HG02970 (cell line): ENCODE measurements around the gene MGAT5B.

Experiments
- ATAC-seq: cut with Tn5 transposase; IDR thresholded peaks from one replicate; pipeline ENCODE4 v1.9.1; 2021; ENCODE audit warnings: mild to moderate bottlenecking, moderate library complexity, moderate number of reproducible peaks; ENCODE audit not compliant: unreplicated experiment, low FRiP score

MGAT5B gene

GRCh38 chr17:76996741-76997694, 128.8 kb downstream of the MGAT5B start:
- ATAC-seq, result no peak

GRCh38 chr17:76997981-76998531, 129.9 kb downstream of the MGAT5B start:
- ATAC-seq, result peak; percentile 54

GRCh38 chr17:76998839-76999238, 130.6 kb downstream of the MGAT5B start:
- no peak for ATAC-seq
